ENCODE data around the gene PTPN7. TPM values are rescaled to one million over a fixed set of nuclear protein-coding genes. Genes with fewer than 3 reads are reported as not detected.

The PTPN7 gene
- polyA plus RNA-seq, 1 experiment: not detected

DNA sequence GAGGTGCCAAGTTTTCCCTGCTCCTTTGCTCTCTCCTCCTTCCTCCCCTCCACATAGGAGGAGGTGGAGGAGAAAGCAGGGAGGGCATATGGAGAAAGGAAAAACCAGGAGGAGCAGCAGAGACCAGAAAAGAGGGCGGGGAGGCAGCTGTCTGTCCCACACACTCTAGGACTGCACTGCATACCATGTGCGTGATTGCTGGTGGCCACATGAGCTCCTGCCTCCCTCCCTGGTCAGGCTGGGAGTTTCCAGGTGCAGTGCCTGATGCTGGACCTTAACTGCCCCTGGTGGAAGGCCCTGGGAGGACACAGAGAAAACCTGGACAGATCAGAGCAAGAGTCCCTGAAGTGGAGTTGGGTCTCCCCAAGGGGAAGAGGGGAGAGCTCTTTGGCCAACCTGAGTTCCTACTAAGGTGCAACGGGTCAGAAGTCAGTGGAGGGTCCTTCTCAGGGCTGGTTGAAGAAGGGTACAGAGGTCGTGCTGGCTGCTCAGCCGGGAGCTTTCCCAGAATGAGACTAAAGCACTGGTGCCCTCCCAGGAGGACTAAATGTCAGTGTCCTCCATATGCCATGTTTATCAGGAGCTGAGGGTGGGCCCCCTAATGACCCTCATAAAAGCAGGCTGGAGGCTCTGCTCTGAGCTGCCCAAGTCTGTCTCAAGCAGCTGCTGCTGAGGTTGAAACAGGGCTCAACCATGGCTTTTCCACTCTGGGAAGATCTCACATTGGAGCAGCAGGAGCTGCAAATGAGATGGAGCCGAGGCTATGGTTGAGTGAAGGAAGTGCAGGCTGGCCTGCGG is 29.7 kb upstream of the PTPN7 start:
- no peak overlapping the region for H3K4me3 ChIP-seq (ENCODE audit: low read depth, low read length)
- H3K27me3 ChIP-seq (ENCODE audit: control insufficient read depth, insufficient read depth, low read length): peaks cover 41% of the 10 kb centered on the region
- no peaks in the 10 kb centered on the region; the same call in 1 of the 2 replicates for H3K9me3 ChIP-seq (ENCODE audit: control insufficient read depth, insufficient read depth, low read length)
- CTCF ChIA-PET: interaction anchor here (0.6 to 7.1 kb wide), 26 partner anchors 10 to 631 kb away, joined by 3 to 121 read pairs (median 4); partner anchors contain the start of gene UBE2T
- no peak overlapping the region for H3K27ac ChIP-seq (ENCODE audit: low read depth, low read length)
- POLR2A ChIA-PET: no interaction called here
- DNase-seq (ENCODE audit: low read depth, low spot score): no peak
- TF ChIP-seq, protein P1, sequence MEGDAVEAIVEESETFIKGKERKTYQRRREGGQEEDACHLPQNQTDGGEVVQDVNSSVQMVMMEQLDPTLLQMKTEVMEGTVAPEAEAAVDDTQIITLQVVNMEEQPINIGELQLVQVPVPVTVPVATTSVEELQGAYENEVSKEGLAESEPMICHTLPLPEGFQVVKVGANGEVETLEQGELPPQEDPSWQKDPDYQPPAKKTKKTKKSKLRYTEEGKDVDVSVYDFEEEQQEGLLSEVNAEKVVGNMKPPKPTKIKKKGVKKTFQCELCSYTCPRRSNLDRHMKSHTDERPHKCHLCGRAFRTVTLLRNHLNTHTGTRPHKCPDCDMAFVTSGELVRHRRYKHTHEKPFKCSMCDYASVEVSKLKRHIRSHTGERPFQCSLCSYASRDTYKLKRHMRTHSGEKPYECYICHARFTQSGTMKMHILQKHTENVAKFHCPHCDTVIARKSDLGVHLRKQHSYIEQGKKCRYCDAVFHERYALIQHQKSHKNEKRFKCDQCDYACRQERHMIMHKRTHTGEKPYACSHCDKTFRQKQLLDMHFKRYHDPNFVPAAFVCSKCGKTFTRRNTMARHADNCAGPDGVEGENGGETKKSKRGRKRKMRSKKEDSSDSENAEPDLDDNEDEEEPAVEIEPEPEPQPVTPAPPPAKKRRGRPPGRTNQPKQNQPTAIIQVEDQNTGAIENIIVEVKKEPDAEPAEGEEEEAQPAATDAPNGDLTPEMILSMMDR (IDR thresholded peaks at IDR 0.05; ENCODE audit: low read depth, low read length): peak; percentile 35

DNA sequence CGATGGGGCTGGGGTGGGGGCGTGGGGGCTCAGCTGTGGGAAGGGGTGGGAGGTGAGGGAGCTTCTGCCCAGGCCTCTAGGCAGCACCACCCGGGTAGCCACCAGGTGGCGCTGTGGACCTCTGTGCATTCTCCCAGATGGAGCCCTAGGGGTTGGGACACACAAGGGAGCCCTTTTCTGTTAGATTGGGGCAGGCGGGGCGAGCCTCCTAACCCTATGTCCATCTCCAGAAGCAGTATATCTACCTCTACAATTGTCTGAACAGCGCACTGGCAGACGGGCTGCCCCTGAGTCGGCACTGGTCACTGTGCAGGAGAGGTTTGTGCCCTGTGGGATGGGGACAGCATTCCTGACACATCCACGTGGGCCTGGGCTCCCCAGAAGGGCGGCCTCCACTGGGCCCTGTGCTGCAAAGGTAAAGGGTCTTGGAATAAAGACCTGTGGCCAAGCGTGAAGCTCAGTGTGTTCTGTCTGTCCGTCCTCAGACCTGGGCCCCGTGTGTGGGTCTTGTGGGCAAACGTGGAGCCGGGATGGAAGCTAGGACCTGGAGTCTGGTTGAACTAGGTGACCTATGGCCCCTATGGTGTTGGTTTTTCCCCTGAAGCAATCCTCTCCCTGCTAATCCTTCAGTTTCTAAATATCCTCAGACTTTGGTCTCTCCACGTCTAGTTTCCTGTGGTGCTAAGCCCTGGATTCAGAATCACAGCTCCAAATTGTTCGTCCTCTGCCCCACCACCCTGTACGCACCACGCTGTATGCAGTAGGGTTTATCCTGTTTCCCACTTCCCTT is 28.8 kb upstream of the PTPN7 start:
- TF ChIP-seq, protein P1 (IDR thresholded peaks at IDR 0.05; ENCODE audit: low read depth, low read length): peak; percentile 66
- Histone ChIP-seq H3K27me3 (ENCODE audit: control insufficient read depth, insufficient read depth, low read length) (peaks cover 37% of the 10 kb centered on the region), H3K9me3 (ENCODE audit: control insufficient read depth, insufficient read depth, low read length) (no peaks in the 10 kb centered on the region; the same call in 1 of the 2 replicates), H3K4me3 (ENCODE audit: low read depth, low read length) (no peak overlapping the region), H3K27ac (ENCODE audit: low read depth, low read length) (no peak overlapping the region)
- no peak for DNase-seq (ENCODE audit: low read depth, low spot score)
- POLR2A ChIA-PET: no interaction called here
- CTCF ChIA-PET: interaction anchor here (0.6 to 7.1 kb wide), 24 partner anchors 10 to 632 kb away, joined by 3 to 121 read pairs (median 4); partner anchors contain the start of gene UBE2T

DNA sequence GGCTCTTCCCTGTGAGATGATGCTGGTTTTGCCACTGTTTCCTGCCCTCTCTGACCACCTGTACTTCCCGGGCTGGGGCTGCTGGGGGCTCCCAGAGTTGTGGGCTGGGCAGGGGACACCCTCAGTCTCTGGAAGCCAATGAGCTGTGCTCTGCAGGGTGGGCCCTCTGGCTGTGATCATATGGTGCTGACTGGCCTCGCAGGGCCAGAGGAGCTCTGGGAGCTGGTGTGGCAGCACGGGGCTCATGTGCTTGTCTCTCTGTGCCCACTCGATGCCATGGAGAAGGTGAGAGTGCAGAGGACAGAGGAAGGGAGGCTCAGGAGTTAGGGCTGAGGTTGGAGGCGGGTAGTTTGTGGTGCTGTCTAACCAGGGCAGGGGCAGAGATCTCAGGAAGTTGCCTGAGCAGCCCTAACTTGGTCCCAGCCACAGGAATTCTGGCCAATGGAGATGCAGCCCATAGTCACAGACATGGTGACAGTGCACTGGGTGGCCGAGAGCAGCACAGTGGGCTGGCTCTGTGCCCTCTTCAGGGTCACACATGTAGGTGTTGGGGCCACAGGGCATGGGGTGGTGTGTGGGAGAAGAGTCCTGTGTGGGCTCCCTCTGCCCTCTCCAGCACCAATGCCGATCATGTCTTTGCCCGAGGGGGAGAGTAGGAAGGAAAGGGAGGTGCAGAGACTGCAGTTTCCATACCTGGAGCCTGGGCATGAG is 27.4 kb upstream of the PTPN7 start:
- TF ChIP-seq, protein P1 (IDR thresholded peaks at IDR 0.05; ENCODE audit: low read depth, low read length): no peak
- CTCF ChIA-PET: interaction anchor here (0.6 to 7.1 kb wide), 3 partner anchors 128 to 802 kb away, joined by 4 to 121 read pairs (median 8); no protein-coding TSS in a partner anchor
- H3K27me3 ChIP-seq (ENCODE audit: control insufficient read depth, insufficient read depth, low read length): peaks cover 35% of the 10 kb centered on the region
- no peak for DNase-seq (ENCODE audit: low read depth, low spot score)
- no peak overlapping the region for H3K4me3 ChIP-seq (ENCODE audit: low read depth, low read length)
- no peak overlapping the region for H3K27ac ChIP-seq (ENCODE audit: low read depth, low read length)
- POLR2A ChIA-PET: no interaction called here
- no peaks in the 10 kb centered on the region; the same call in 1 of the 2 replicates for H3K9me3 ChIP-seq (ENCODE audit: control insufficient read depth, insufficient read depth, low read length)

DNA sequence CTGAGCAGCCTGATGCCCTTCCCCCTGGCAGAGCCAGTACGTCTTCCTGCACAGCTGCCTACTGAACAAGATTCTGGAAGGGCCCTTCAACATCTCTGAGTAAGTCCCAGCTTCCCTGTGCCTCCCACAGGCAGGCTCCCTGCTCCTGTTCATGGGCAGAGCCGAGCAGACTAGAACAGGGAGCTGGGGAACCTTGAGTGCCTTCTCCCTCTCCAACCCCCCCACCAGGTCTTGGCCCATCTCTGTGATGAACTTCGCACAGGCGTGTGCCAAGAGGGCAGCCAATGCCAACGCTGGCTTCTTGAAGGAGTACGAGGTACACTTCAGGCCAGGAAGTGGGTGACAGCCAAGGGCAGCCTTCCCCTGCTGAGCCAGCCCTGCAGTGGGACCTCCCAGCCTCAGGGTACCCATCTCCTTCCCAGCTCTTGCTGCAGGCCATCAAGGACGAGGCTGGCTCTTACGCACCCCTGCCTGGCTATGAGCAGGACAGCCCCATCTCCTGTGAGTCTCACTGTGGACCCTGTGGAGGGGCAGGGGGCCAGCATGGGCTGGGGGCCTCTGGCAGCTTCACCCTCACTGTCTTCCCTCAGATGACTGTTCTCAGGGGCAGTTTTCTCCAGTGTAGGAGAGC is 26.8 kb upstream of the PTPN7 start:
- TF ChIP-seq, protein P1 (IDR thresholded peaks at IDR 0.05; ENCODE audit: low read depth, low read length): no peak
- Histone ChIP-seq H3K27ac (ENCODE audit: low read depth, low read length) (no peak overlapping the region), H3K9me3 (ENCODE audit: control insufficient read depth, insufficient read depth, low read length) (no peaks in the 10 kb centered on the region; the same call in 1 of the 2 replicates), H3K4me3 (ENCODE audit: low read depth, low read length) (no peak overlapping the region), H3K27me3 (ENCODE audit: control insufficient read depth, insufficient read depth, low read length) (peaks cover 36% of the 10 kb centered on the region)
- POLR2A ChIA-PET: no interaction called here
- CTCF ChIA-PET: interaction anchor here (1.2 to 7.1 kb wide), 2 partner anchors 124 to 129 kb away, joined by 3 to 121 read pairs; no protein-coding TSS in a partner anchor
- no peak for DNase-seq (ENCODE audit: low read depth, low spot score)
